Activated CD4-positive, alpha-beta T cell treated with anti-CD3 and anti-CD28 coated beads, Interleukin-2, amount 10 ng/mL, durations not matched to agents 7 days and 5 days (primary cell): ENCODE data around the gene MRPL30. TPM values are rescaled to one million over a fixed set of nuclear protein-coding genes. Genes with fewer than 3 reads are reported as not detected.
"Not testable (repeated sequence)": the region's sequence is repeated elsewhere in the genome, so short reads cannot be mapped to it uniquely, and the experiment has no call there.

Source experiments
- CTCF ChIA-PET: fragments of 350-600 bp; sonication (Branson Sonifier 250); formaldehyde crosslinking; loops from one replicate; lab custom pipeline; 2021; ENCODE audit warnings: antibody characterized with exemption; lab: Charles Lee
- POLR2A ChIA-PET: fragments of 350-600 bp; sonication (Branson Sonifier 250); formaldehyde crosslinking; loops from one replicate; lab custom pipeline; 2021; ENCODE audit warnings: antibody characterized with exemption; lab: Charles Lee
- DNase-seq: peaks from one replicate; pipeline ENCODE4 v3.0.0-alpha.2; 2020
- H3K27ac Mint-ChIP-seq: one replicate; pipeline ENCODE4 v1.8.0; 2021; ENCODE audit warnings: mild to moderate bottlenecking, moderate library complexity, mixed read lengths
- H3K27me3 Mint-ChIP-seq: one replicate; pipeline ENCODE4 v1.8.0; 2021; ENCODE audit warnings: mixed read lengths
- H3K36me3 Mint-ChIP-seq: one replicate; pipeline ENCODE4 v1.8.0; 2021; ENCODE audit warnings: low read depth, mixed read lengths
- H3K4me1 Mint-ChIP-seq: one replicate; pipeline ENCODE4 v1.8.0; 2021; ENCODE audit warnings: mixed read lengths
- H3K4me3 Mint-ChIP-seq: one replicate; pipeline ENCODE4 v1.8.0; 2021; ENCODE audit warnings: mild to moderate bottlenecking, moderate library complexity, mixed read lengths
- H3K9me3 Mint-ChIP-seq: one replicate; pipeline ENCODE4 v1.8.0; 2021; ENCODE audit warnings: mixed read lengths
- total RNA-seq, 2 experiments: library from RNA; stranded (reverse); gene quantifications; one replicate each; pipeline ENCODE4 v1.2.3, GENCODE V29; 2021

MRPL30 gene
- total RNA-seq: 10 to 100 TPM; 22.6 to 23.9 TPM

- DNase-seq: peak; percentile 93
- ChIA-PET CTCF (interaction anchor here (1.1 to 1.5 kb wide), 2 partner anchors 23 to 24 kb away, joined by 5 read pairs; no protein-coding TSS in a partner anchor), POLR2A (interaction anchor here (0.6 to 0.8 kb wide), 2 partner anchors 25 to 26 kb away, joined by 3 read pairs; partner anchors contain the start of genes LIPT1 and TSGA10)
- Mint-ChIP-seq H3K4me1 (peaks cover 57% of the 10 kb centered on the region), H3K36me3 (peaks cover 19% of the 10 kb centered on the region), H3K27ac (peak within 1 kb of the TSS; percentile 95), H3K9me3 (no peaks in the 10 kb centered on the region), H3K4me3 (peak within 1 kb of the TSS; percentile 99), H3K27me3 (no peaks in the 10 kb centered on the region)
Measured at GRCh38 chr2:99180755-99181623, at the start of gene MRPL30, which contains the start of gene MITD1. Gene MRPL30 (plus strand): TSS chr2:99181184. CDS start chr2:99186204, 5,020 bp downstream. Gene MITD1 (minus strand): TSS chr2:99181058. CDS start chr2:99180981, 77 bp downstream.

- POLR2A ChIA-PET, H3K4me3 Mint-ChIP-seq, H3K27me3 Mint-ChIP-seq, H3K4me1 Mint-ChIP-seq, H3K27ac Mint-ChIP-seq, DNase-seq: not testable (repeated sequence)
- Mint-ChIP-seq H3K9me3 (peaks cover 28% of the 10 kb centered on the region), H3K36me3 (peaks cover 17% of the 10 kb centered on the region)
- CTCF ChIA-PET: interaction anchor here (0.6 to 1.3 kb wide), 2 partner anchors 20 to 298 kb away, joined by 3 read pairs; partner anchors contain the start of gene LIPT1
Measured at GRCh38 chr2:99135044-99135556, 45.9 kb upstream of the MRPL30 start.

DNA sequence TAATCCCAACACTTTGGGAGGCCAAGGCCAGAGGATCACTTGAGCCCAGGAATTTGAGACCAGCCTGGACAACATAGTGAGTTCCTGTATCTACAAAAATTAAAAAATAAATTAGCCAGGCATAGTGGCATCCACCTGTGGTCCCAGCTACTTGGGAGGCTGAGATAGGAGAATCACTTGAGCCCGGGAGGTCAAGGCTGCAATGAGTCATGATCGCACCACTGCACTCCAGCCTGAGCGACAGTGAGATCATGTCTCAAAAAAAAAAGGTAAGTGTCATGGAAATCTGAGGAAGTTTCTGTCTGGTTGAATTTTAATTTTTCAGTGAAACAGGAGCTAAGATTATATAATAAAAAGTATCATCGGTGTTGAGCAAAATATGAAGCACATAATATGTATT is 42.0 kb upstream of the MRPL30 start:
- H3K4me1 Mint-ChIP-seq: peaks cover 24% of the 10 kb centered on the region
- no peak for DNase-seq
- H3K27ac Mint-ChIP-seq: no peak overlapping the region
- POLR2A ChIA-PET: interaction anchor here (0.5 kb wide), 1 partner anchor 101 kb away, joined by 4 read pairs; no protein-coding TSS in a partner anchor
- no peak overlapping the region for H3K4me3 Mint-ChIP-seq
- CTCF ChIA-PET: interaction anchor here (0.6 kb wide), 5 partner anchors 11 to 663 kb away, joined by 3 to 4 read pairs (median 3); no protein-coding TSS in a partner anchor
- H3K9me3 Mint-ChIP-seq: peaks cover 7% of the 10 kb centered on the region
- peaks cover 6% of the 10 kb centered on the region for H3K36me3 Mint-ChIP-seq
- H3K27me3 Mint-ChIP-seq: peaks cover 7% of the 10 kb centered on the region

- ChIA-PET CTCF (interaction anchor here (1.7 kb wide), 1 partner anchor 15 kb away, joined by 5 read pairs; the partner anchor contains the start of genes LIPT1 and TSGA10), POLR2A (interaction anchor here (1.0 kb wide), 1 partner anchor 15 kb away, joined by 3 read pairs; the partner anchor contains the start of genes LIPT1 and TSGA10)
- H3K4me1 Mint-ChIP-seq: peaks cover 24% of the 10 kb centered on the region
- DNase-seq: no peak
- H3K9me3 Mint-ChIP-seq: no peaks in the 10 kb centered on the region
- peak overlapping the region; percentile 96 for H3K27ac Mint-ChIP-seq
- H3K4me3 Mint-ChIP-seq: peak overlapping the region; percentile 97
- H3K27me3 Mint-ChIP-seq: peaks cover 7% of the 10 kb centered on the region
- peaks cover 3% of the 10 kb centered on the region for H3K36me3 Mint-ChIP-seq
Measured at GRCh38 chr2:99140056-99140859, 40.7 kb upstream of the MRPL30 start.

- Mint-ChIP-seq H3K27me3 (peaks cover 7% of the 10 kb centered on the region), H3K9me3 (no peaks in the 10 kb centered on the region), H3K4me1 (peaks cover 24% of the 10 kb centered on the region), H3K4me3 (peak overlapping the region; percentile 97), H3K36me3 (peaks cover 1% of the 10 kb centered on the region), H3K27ac (peak overlapping the region; percentile 96)
- DNase-seq: no peak
- ChIA-PET CTCF (interaction anchor here (1.0 to 1.7 kb wide), 2 partner anchors 14 to 197 kb away, joined by 5 read pairs; partner anchors contain the start of genes EIF5B, LIPT1 and TSGA10), POLR2A (interaction anchor here (1.0 kb wide), 1 partner anchor 14 kb away, joined by 3 read pairs; the partner anchor contains the start of genes LIPT1 and TSGA10)
Measured at GRCh38 chr2:99140860-99141109, 40.2 kb upstream of the MRPL30 start.

- ChIA-PET POLR2A (interaction anchor here (1.0 kb wide), 1 partner anchor 14 kb away, joined by 3 read pairs; the partner anchor contains the start of genes LIPT1 and TSGA10), CTCF (interaction anchor here (1.0 to 1.7 kb wide), 3 partner anchors 14 to 196 kb away, joined by 3 to 5 read pairs (median 5); partner anchors contain the start of genes EIF5B, LIPT1 and TSGA10)
- peak; percentile 96 for DNase-seq
- peaks cover 24% of the 10 kb centered on the region for H3K4me1 Mint-ChIP-seq
- H3K36me3 Mint-ChIP-seq: peaks cover 1% of the 10 kb centered on the region
- H3K4me3 Mint-ChIP-seq: peak within 1 kb of the TSS; percentile 97
- H3K9me3 Mint-ChIP-seq: no peaks in the 10 kb centered on the region
- H3K27ac Mint-ChIP-seq: peak within 1 kb of the TSS; percentile 96
- H3K27me3 Mint-ChIP-seq: peaks cover 7% of the 10 kb centered on the region
Measured at GRCh38 chr2:99141110-99142108, 39.6 kb upstream of the MRPL30 start, which contains the start of gene C2orf15. Gene C2orf15 (plus strand): TSS chr2:99141707. CDS start chr2:99150559, 8,852 bp downstream.

- H3K4me1 Mint-ChIP-seq: peaks cover 8% of the 10 kb centered on the region
- peaks cover 5% of the 10 kb centered on the region for H3K36me3 Mint-ChIP-seq
- no peak overlapping the region for H3K4me3 Mint-ChIP-seq
- no peaks in the 10 kb centered on the region for H3K9me3 Mint-ChIP-seq
- DNase-seq: no peak
- ChIA-PET POLR2A (no interaction called here), CTCF (no interaction called here)
- no peak overlapping the region for H3K27ac Mint-ChIP-seq
- H3K27me3 Mint-ChIP-seq: no peaks in the 10 kb centered on the region
Measured at GRCh38 chr2:99150706-99151105, 30.3 kb upstream of the MRPL30 start.

GRCh38 chr2:99152199-99152895 is 28.6 kb upstream of the MRPL30 start:
- H3K4me3 Mint-ChIP-seq: no peak overlapping the region
- ChIA-PET POLR2A (no interaction called here), CTCF (no interaction called here)
- H3K27ac Mint-ChIP-seq: no peak overlapping the region
- DNase-seq: no peak
- no peaks in the 10 kb centered on the region for H3K27me3 Mint-ChIP-seq
- H3K4me1 Mint-ChIP-seq: peaks cover 21% of the 10 kb centered on the region
- H3K9me3 Mint-ChIP-seq: no peaks in the 10 kb centered on the region
- peaks cover 10% of the 10 kb centered on the region for H3K36me3 Mint-ChIP-seq

DNA sequence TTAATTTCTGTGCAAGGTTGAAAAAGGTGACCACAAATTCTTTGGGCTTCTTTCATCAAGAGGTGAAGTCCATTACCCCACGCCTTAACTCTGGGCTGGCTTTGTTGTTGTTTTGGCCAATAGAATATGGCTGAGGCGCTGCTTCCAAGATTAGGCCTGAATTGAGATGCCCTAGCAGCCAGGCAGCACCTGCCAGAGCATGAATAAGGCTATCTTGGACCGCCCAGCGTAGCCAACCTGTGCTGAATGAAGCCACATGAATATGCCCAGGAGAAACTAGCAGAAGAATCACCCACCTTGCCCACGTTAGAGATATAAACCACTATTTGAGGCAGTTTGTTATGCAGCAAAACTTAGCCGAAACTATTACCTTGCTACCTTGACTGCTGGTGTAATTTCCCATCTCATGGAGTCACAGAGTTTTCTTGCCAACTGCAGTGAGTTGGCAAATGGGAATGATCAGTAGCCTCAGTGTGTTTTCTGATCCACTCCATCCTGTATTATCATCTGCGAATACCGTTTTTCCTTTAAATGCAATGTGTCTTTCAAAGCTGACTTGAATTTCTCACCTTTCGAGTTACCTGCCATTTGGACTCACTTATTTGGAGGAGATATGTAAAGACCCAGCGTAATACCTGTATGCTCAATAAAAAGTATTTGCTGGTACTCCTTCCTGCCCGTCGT is 26.9 kb upstream of the MRPL30 start:
- POLR2A ChIA-PET: interaction anchor here (1.0 kb wide), 1 partner anchor 26 kb away, joined by 3 read pairs; no protein-coding TSS in a partner anchor
- no peak overlapping the region for H3K4me3 Mint-ChIP-seq
- no peak for DNase-seq
- no peaks in the 10 kb centered on the region for H3K27me3 Mint-ChIP-seq
- CTCF ChIA-PET: interaction anchor here (1.7 kb wide), 1 partner anchor 13 kb away, joined by 5 read pairs; the partner anchor contains the start of gene C2orf15
- H3K9me3 Mint-ChIP-seq: no peaks in the 10 kb centered on the region
- H3K27ac Mint-ChIP-seq: peak overlapping the region; percentile 90
- H3K4me1 Mint-ChIP-seq: peaks cover 23% of the 10 kb centered on the region
- peaks cover 15% of the 10 kb centered on the region for H3K36me3 Mint-ChIP-seq
